ENCODE measurements around the gene IDH2. TPM values are rescaled to one million over a fixed set of nuclear protein-coding genes. Genes with fewer than 3 reads are reported as not detected.
"Not testable (repeated sequence)": the region's sequence is repeated elsewhere in the genome, so short reads cannot be mapped to it uniquely, and the experiment has no call there.

The IDH2 gene
- total RNA-seq, 1 donor from 2014 or later = 149 TPM

GRCh38 chr15:90074916-90075315 is 27.4 kb downstream of the IDH2 start:
- TF ChIP-seq CTCF (IDR thresholded peaks at IDR 0.05; ENCODE audit: partially characterized antibody, unreplicated experiment) = no peak
- H3K36me3 Mint-ChIP-seq (ENCODE audit: unreplicated experiment) = no peaks in the 10 kb centered on the region
- no peak for DNase-seq
- H3K4me1 Mint-ChIP-seq (ENCODE audit: low read depth, unreplicated experiment) = no peaks in the 10 kb centered on the region
- peaks cover 2% of the 10 kb centered on the region for H3K9me3 Mint-ChIP-seq (ENCODE audit: unreplicated experiment)
- peaks cover 5% of the 10 kb centered on the region for H3K27me3 Mint-ChIP-seq (ENCODE audit: unreplicated experiment)
- no peak overlapping the region for H3K4me3 Mint-ChIP-seq (ENCODE audit: unreplicated experiment)
- no peak overlapping the region for H3K27ac Mint-ChIP-seq (ENCODE audit: unreplicated experiment)

GRCh38 chr15:90074023-90074422 is 28.2 kb downstream of the IDH2 start:
- no peak for TF ChIP-seq CTCF (IDR thresholded peaks at IDR 0.05; ENCODE audit: partially characterized antibody, unreplicated experiment)
- no peak for DNase-seq
- Mint-ChIP-seq H3K4me1 (ENCODE audit: low read depth, unreplicated experiment) (no peaks in the 10 kb centered on the region), H3K27ac (ENCODE audit: unreplicated experiment) (no peak overlapping the region), H3K36me3 (ENCODE audit: unreplicated experiment) (no peaks in the 10 kb centered on the region), H3K4me3 (ENCODE audit: unreplicated experiment) (no peak overlapping the region), H3K27me3 (ENCODE audit: unreplicated experiment) (peaks cover 9% of the 10 kb centered on the region), H3K9me3 (ENCODE audit: unreplicated experiment) (peaks cover 2% of the 10 kb centered on the region)

- TF ChIP-seq CTCF (IDR thresholded peaks at IDR 0.05; ENCODE audit: partially characterized antibody, unreplicated experiment) = no peak
- peaks cover 2% of the 10 kb centered on the region for H3K9me3 Mint-ChIP-seq (ENCODE audit: unreplicated experiment)
- no peaks in the 10 kb centered on the region for H3K4me1 Mint-ChIP-seq (ENCODE audit: low read depth, unreplicated experiment)
- no peaks in the 10 kb centered on the region for H3K36me3 Mint-ChIP-seq (ENCODE audit: unreplicated experiment)
- DNase-seq = no peak
- H3K27me3 Mint-ChIP-seq (ENCODE audit: unreplicated experiment) = peaks cover 9% of the 10 kb centered on the region
- no peak overlapping the region for H3K27ac Mint-ChIP-seq (ENCODE audit: unreplicated experiment)
- H3K4me3 Mint-ChIP-seq (ENCODE audit: unreplicated experiment) = no peak overlapping the region
Observed at GRCh38 chr15:90072978-90073640, 29.2 kb downstream of the IDH2 start.

- TF ChIP-seq CTCF (IDR thresholded peaks at IDR 0.05; ENCODE audit: partially characterized antibody, unreplicated experiment) = peak; percentile 88
- H3K4me3 Mint-ChIP-seq (ENCODE audit: unreplicated experiment) = no peak overlapping the region
- peak; percentile 76 for DNase-seq
- no peaks in the 10 kb centered on the region for H3K4me1 Mint-ChIP-seq (ENCODE audit: low read depth, unreplicated experiment)
- H3K27me3 Mint-ChIP-seq (ENCODE audit: unreplicated experiment) = peaks cover 6% of the 10 kb centered on the region
- H3K27ac Mint-ChIP-seq (ENCODE audit: unreplicated experiment) = no peak overlapping the region
- H3K9me3 Mint-ChIP-seq (ENCODE audit: unreplicated experiment) = peaks cover 2% of the 10 kb centered on the region
- no peaks in the 10 kb centered on the region for H3K36me3 Mint-ChIP-seq (ENCODE audit: unreplicated experiment)
Observed at GRCh38 chr15:90071220-90071807, 31.0 kb downstream of the IDH2 start.

GRCh38 chr15:90070623-90071022 is 31.6 kb downstream of the IDH2 start:
- H3K9me3 Mint-ChIP-seq (ENCODE audit: unreplicated experiment); DNase-seq; H3K27me3 Mint-ChIP-seq (ENCODE audit: unreplicated experiment); H3K4me1 Mint-ChIP-seq (ENCODE audit: low read depth, unreplicated experiment); H3K4me3 Mint-ChIP-seq (ENCODE audit: unreplicated experiment); H3K36me3 Mint-ChIP-seq (ENCODE audit: unreplicated experiment); H3K27ac Mint-ChIP-seq (ENCODE audit: unreplicated experiment): not testable (repeated sequence)
